Activated naive CD8-positive, alpha-beta T cell treated with anti-CD3 and anti-CD28 coated beads, Interleukin-2, amount 10 ng/mL, durations not matched to agents 7 days and 5 days (primary cell): ENCODE measurements around the gene BFSP2. TPM values are rescaled to one million over a fixed set of nuclear protein-coding genes. Genes with fewer than 3 reads are reported as not detected.

Source experiments
- ATAC-seq: fragments of 150-1000 bp; cut with Tn5 transposase; one replicate; pipeline ENCODE4 v1.10.0; 2021; ENCODE audit warnings: low read depth, moderate library complexity
- POLR2A ChIA-PET: fragments of 350-600 bp; sonication (Branson Sonifier 250); formaldehyde crosslinking; loops from one replicate; lab custom pipeline; 2021; ENCODE audit warnings: antibody characterized with exemption; lab: Charles Lee
- DNase-seq: peaks from one replicate; pipeline ENCODE4 v3.0.0; 2021
- H3K27ac Mint-ChIP-seq: one replicate; pipeline ENCODE4 v1.8.0; 2022; ENCODE audit warnings: mild to moderate bottlenecking, mixed read lengths
- H3K27me3 Mint-ChIP-seq: one replicate; pipeline ENCODE4 v1.8.0; 2022; ENCODE audit warnings: mild to moderate bottlenecking, moderate library complexity, mixed read lengths
- H3K36me3 Mint-ChIP-seq: one replicate; pipeline ENCODE4 v1.8.0; 2021; ENCODE audit warnings: mild to moderate bottlenecking, mixed read lengths
- H3K4me1 Mint-ChIP-seq: one replicate; pipeline ENCODE4 v1.8.0; 2021; ENCODE audit warnings: mixed read lengths
- H3K4me3 Mint-ChIP-seq: one replicate; pipeline ENCODE4 v1.8.0; 2022; ENCODE audit warnings: mild to moderate bottlenecking, moderate library complexity, mixed read lengths
- H3K9me3 Mint-ChIP-seq: one replicate; pipeline ENCODE4 v1.8.0; 2021; ENCODE audit warnings: mixed read lengths
- total RNA-seq, 2 experiments: library from RNA; stranded (reverse); gene quantifications; one replicate each; pipeline ENCODE4 v1.2.3, GENCODE V29; 2021

Gene BFSP2
- not detected for total RNA-seq

- ATAC-seq: no peak
- Mint-ChIP-seq H3K9me3 (no peaks in the 10 kb centered on the region), H3K4me3 (no peak within 1 kb of the TSS), H3K36me3 (no peaks in the 10 kb centered on the region), H3K27me3 (no peaks in the 10 kb centered on the region), H3K27ac (no peak within 1 kb of the TSS), H3K4me1 (peaks cover 3% of the 10 kb centered on the region)
- POLR2A ChIA-PET: no interaction called here
- DNase-seq: no peak
Observed at GRCh38 chr3:133400006-133400515, at the start of gene BFSP2. Gene BFSP2, plus strand, starts transcription at chr3:133400056. Its CDS starts 28 bp downstream, at chr3:133400084.

GRCh38 chr3:133354721-133355120 is 45.1 kb upstream of the BFSP2 start:
- DNase-seq (no peak), ATAC-seq (no peak)
- no peak overlapping the region for H3K4me3 Mint-ChIP-seq
- H3K27me3 Mint-ChIP-seq: peaks cover 2% of the 10 kb centered on the region
- no peaks in the 10 kb centered on the region for H3K4me1 Mint-ChIP-seq
- no peak overlapping the region for H3K27ac Mint-ChIP-seq
- H3K9me3 Mint-ChIP-seq: no peaks in the 10 kb centered on the region
- no peaks in the 10 kb centered on the region for H3K36me3 Mint-ChIP-seq
- POLR2A ChIA-PET: no interaction called here

- no peak for ATAC-seq
- DNase-seq: no peak
- Mint-ChIP-seq H3K27ac (no peak overlapping the region), H3K27me3 (no peaks in the 10 kb centered on the region), H3K36me3 (no peaks in the 10 kb centered on the region), H3K9me3 (no peaks in the 10 kb centered on the region), H3K4me1 (peaks cover 3% of the 10 kb centered on the region), H3K4me3 (no peak overlapping the region)
- POLR2A ChIA-PET: no interaction called here
Observed at GRCh38 chr3:133360476-133360875, 39.4 kb upstream of the BFSP2 start.

- Mint-ChIP-seq H3K27ac (no peak overlapping the region), H3K27me3 (no peaks in the 10 kb centered on the region), H3K9me3 (no peaks in the 10 kb centered on the region), H3K36me3 (no peaks in the 10 kb centered on the region), H3K4me1 (peaks cover 3% of the 10 kb centered on the region), H3K4me3 (no peak overlapping the region)
- ATAC-seq (no peak), DNase-seq (no peak)
- POLR2A ChIA-PET: no interaction called here
Observed at GRCh38 chr3:133361011-133361410, 38.8 kb upstream of the BFSP2 start.

- Mint-ChIP-seq H3K27ac (no peak overlapping the region), H3K27me3 (no peaks in the 10 kb centered on the region), H3K36me3 (no peaks in the 10 kb centered on the region), H3K9me3 (no peaks in the 10 kb centered on the region), H3K4me3 (no peak overlapping the region), H3K4me1 (peaks cover 3% of the 10 kb centered on the region)
- no peak for DNase-seq
- ATAC-seq: no peak
- POLR2A ChIA-PET: no interaction called here
Observed at GRCh38 chr3:133361435-133361834, 38.4 kb upstream of the BFSP2 start.

GRCh38 chr3:133362539-133362938 is 37.3 kb upstream of the BFSP2 start:
- no peak overlapping the region for H3K27ac Mint-ChIP-seq
- DNase-seq (no peak), ATAC-seq (no peak)
- H3K27me3 Mint-ChIP-seq: no peaks in the 10 kb centered on the region
- H3K4me3 Mint-ChIP-seq: no peak overlapping the region
- H3K4me1 Mint-ChIP-seq: peaks cover 3% of the 10 kb centered on the region
- no peaks in the 10 kb centered on the region for H3K9me3 Mint-ChIP-seq
- no peaks in the 10 kb centered on the region for H3K36me3 Mint-ChIP-seq
- POLR2A ChIA-PET: no interaction called here

- no peaks in the 10 kb centered on the region for H3K36me3 Mint-ChIP-seq
- POLR2A ChIA-PET: no interaction called here
- H3K27me3 Mint-ChIP-seq: no peaks in the 10 kb centered on the region
- no peak overlapping the region for H3K4me3 Mint-ChIP-seq
- H3K9me3 Mint-ChIP-seq: no peaks in the 10 kb centered on the region
- peaks cover 3% of the 10 kb centered on the region for H3K4me1 Mint-ChIP-seq
- DNase-seq (no peak), ATAC-seq (no peak)
- no peak overlapping the region for H3K27ac Mint-ChIP-seq
Observed at GRCh38 chr3:133364704-133365103, 35.2 kb upstream of the BFSP2 start.

GRCh38 chr3:133366921-133367320 is 32.9 kb upstream of the BFSP2 start:
- POLR2A ChIA-PET: no interaction called here
- peaks cover 3% of the 10 kb centered on the region for H3K4me1 Mint-ChIP-seq
- H3K4me3 Mint-ChIP-seq: no peak overlapping the region
- H3K36me3 Mint-ChIP-seq: no peaks in the 10 kb centered on the region
- no peak overlapping the region for H3K27ac Mint-ChIP-seq
- ATAC-seq: no peak
- no peaks in the 10 kb centered on the region for H3K27me3 Mint-ChIP-seq
- DNase-seq: no peak
- H3K9me3 Mint-ChIP-seq: no peaks in the 10 kb centered on the region

- no peaks in the 10 kb centered on the region for H3K36me3 Mint-ChIP-seq
- DNase-seq (no peak), ATAC-seq (no peak)
- no peak overlapping the region for H3K4me3 Mint-ChIP-seq
- H3K27ac Mint-ChIP-seq: no peak overlapping the region
- POLR2A ChIA-PET: no interaction called here
- peaks cover 3% of the 10 kb centered on the region for H3K4me1 Mint-ChIP-seq
- H3K27me3 Mint-ChIP-seq: no peaks in the 10 kb centered on the region
- no peaks in the 10 kb centered on the region for H3K9me3 Mint-ChIP-seq
Observed at GRCh38 chr3:133367403-133367802, 32.5 kb upstream of the BFSP2 start.

- Mint-ChIP-seq H3K9me3 (no peaks in the 10 kb centered on the region), H3K4me3 (no peak overlapping the region), H3K36me3 (no peaks in the 10 kb centered on the region), H3K4me1 (no peaks in the 10 kb centered on the region), H3K27me3 (no peaks in the 10 kb centered on the region), H3K27ac (no peak overlapping the region)
- POLR2A ChIA-PET: no interaction called here
- ATAC-seq (no peak), DNase-seq (no peak)
Observed at GRCh38 chr3:133367956-133368355, 31.9 kb upstream of the BFSP2 start.

GRCh38 chr3:133368371-133369067 is 31.3 kb upstream of the BFSP2 start:
- POLR2A ChIA-PET: no interaction called here
- Mint-ChIP-seq H3K27me3 (no peaks in the 10 kb centered on the region), H3K4me3 (no peak overlapping the region)

GRCh38 chr3:133369068-133369440 is 30.8 kb upstream of the BFSP2 start:
- Mint-ChIP-seq H3K9me3 (no peaks in the 10 kb centered on the region), H3K36me3 (no peaks in the 10 kb centered on the region), H3K27ac (no peak overlapping the region), H3K4me3 (no peak overlapping the region), H3K27me3 (no peaks in the 10 kb centered on the region), H3K4me1 (no peaks in the 10 kb centered on the region)
- POLR2A ChIA-PET: no interaction called here
- ATAC-seq (no peak), DNase-seq (no peak)

More at GRCh38 chr3:133368371-133369067, 31.3 kb upstream of the BFSP2 start:
- ATAC-seq (no peak), DNase-seq (no peak)
- no peaks in the 10 kb centered on the region for H3K36me3 Mint-ChIP-seq
- H3K27ac Mint-ChIP-seq: no peak overlapping the region
- H3K9me3 Mint-ChIP-seq: no peaks in the 10 kb centered on the region
- no peaks in the 10 kb centered on the region for H3K4me1 Mint-ChIP-seq

GRCh38 chr3:133371181-133371580 is 28.7 kb upstream of the BFSP2 start:
- H3K4me3 Mint-ChIP-seq: no peak overlapping the region
- no peaks in the 10 kb centered on the region for H3K27me3 Mint-ChIP-seq
- ATAC-seq (no peak), DNase-seq (no peak)
- H3K9me3 Mint-ChIP-seq: no peaks in the 10 kb centered on the region
- POLR2A ChIA-PET: no interaction called here
- no peak overlapping the region for H3K27ac Mint-ChIP-seq
- no peaks in the 10 kb centered on the region for H3K36me3 Mint-ChIP-seq
- H3K4me1 Mint-ChIP-seq: no peaks in the 10 kb centered on the region

- no peak overlapping the region for H3K27ac Mint-ChIP-seq
- no peaks in the 10 kb centered on the region for H3K4me1 Mint-ChIP-seq
- DNase-seq: no peak
- H3K36me3 Mint-ChIP-seq: no peaks in the 10 kb centered on the region
- POLR2A ChIA-PET: no interaction called here
- no peaks in the 10 kb centered on the region for H3K9me3 Mint-ChIP-seq
- H3K4me3 Mint-ChIP-seq: no peak overlapping the region
- no peaks in the 10 kb centered on the region for H3K27me3 Mint-ChIP-seq
- ATAC-seq: no peak
Observed at GRCh38 chr3:133371676-133372075, 28.2 kb upstream of the BFSP2 start.
